OCI-LY1 (cell line): ENCODE data around the gene MTPN.

ENCODE experiments used
- EZH2 ChIP-seq: fragments of 200-600 bp; sonication (generic), shearing (Covaris generic); IDR thresholded peaks from 2 replicates; pipeline ENCODE4 v1.8.0; 2017; ENCODE audit warnings: borderline replicate concordance, mixed run types, mild to moderate bottlenecking, antibody characterized with exemption, low read length, moderate library complexity, mixed read lengths
- TF ChIP-seq, protein P1 (sequence below): fragments of 200-600 bp; sonication (generic), shearing (Covaris generic); IDR thresholded peaks from 2 replicates; pipeline ENCODE4 v1.5.1; 2017; ENCODE audit warnings: mild to moderate bottlenecking, antibody characterized with exemption, low read length, moderate library complexity, mixed read lengths

DNA sequence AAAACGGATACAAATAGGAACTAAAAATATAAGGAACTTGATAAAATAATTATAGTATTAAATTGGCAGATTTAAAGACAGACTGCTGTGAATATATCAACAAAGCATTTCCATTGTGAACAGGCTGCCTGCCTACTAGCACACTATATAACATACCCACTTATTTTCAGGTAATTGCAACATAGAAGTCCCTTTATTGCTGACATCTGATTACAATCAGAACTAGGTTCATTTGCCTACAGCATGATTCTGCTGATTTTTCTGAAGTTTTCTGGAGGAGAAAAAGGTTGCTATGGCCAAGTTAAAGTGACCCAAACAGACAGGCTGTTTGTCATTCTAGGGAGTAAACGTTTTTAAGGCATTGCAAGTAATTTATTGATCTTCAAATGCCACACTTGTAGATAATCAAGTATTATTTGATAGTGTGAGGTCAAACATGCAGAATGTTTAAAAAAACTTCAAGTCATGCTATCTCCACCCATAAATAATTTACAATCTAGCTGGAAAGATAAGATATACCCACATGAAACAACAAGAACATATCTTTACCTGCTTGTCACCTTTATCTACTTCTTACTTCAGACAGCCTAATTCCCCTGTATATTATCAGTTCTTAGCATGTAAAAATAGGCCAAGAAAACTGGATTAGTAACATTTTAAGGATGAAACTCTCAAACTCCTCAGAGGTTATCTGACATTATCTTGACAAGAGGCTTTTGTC, 40.5 kb downstream of the MTPN start:
- TF ChIP-seq, protein P1, sequence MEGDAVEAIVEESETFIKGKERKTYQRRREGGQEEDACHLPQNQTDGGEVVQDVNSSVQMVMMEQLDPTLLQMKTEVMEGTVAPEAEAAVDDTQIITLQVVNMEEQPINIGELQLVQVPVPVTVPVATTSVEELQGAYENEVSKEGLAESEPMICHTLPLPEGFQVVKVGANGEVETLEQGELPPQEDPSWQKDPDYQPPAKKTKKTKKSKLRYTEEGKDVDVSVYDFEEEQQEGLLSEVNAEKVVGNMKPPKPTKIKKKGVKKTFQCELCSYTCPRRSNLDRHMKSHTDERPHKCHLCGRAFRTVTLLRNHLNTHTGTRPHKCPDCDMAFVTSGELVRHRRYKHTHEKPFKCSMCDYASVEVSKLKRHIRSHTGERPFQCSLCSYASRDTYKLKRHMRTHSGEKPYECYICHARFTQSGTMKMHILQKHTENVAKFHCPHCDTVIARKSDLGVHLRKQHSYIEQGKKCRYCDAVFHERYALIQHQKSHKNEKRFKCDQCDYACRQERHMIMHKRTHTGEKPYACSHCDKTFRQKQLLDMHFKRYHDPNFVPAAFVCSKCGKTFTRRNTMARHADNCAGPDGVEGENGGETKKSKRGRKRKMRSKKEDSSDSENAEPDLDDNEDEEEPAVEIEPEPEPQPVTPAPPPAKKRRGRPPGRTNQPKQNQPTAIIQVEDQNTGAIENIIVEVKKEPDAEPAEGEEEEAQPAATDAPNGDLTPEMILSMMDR = no peak
- TF ChIP-seq EZH2 = no peak
